GM23338 (cell line): ENCODE results near the gene OPN4. TPM values are rescaled to one million over a fixed set of nuclear protein-coding genes. Genes with fewer than 3 reads are reported as not detected.

ENCODE experiments used
- ATAC-seq: fragments of 200-7000 bp; cut with Tn5 transposase; 3 replicates; pipeline ENCODE4 v1.9.1; 2020
- DNase-seq: peaks from one replicate; pipeline ENCODE4 v3.0.0-alpha.2; 2015; ENCODE audit warnings: low spot score
- H2AFZ ChIP-seq: fragments of 200-600 bp; sonication (generic); 2 replicates; pipeline ENCODE4 v1.8.0; 2016; ENCODE audit warnings: antibody characterized with exemption, mild to moderate bottlenecking, moderate library complexity
- H3F3A ChIP-seq: fragments of 200-600 bp; sonication (generic); replicated peaks from 2 replicates; pipeline ENCODE4 v1.8.0; 2017; ENCODE audit warnings: antibody characterized with exemption, mixed run types, low read depth
- H3K27ac ChIP-seq: fragments of 200-600 bp; sonication (generic); 2 replicates; pipeline ENCODE4 v1.6.1; 2016; ENCODE audit warnings: low read depth
- H3K27me3 ChIP-seq: fragments of 200-600 bp; sonication (generic); 2 replicates; pipeline ENCODE4 v1.8.0; 2016; ENCODE audit warnings: mild to moderate bottlenecking, mixed run types, moderate library complexity; ENCODE audit not compliant: insufficient read depth
- H3K36me3 ChIP-seq: fragments of 200-600 bp; sonication (generic); 2 replicates; pipeline ENCODE4 v1.8.0; 2016; ENCODE audit warnings: mild to moderate bottlenecking; ENCODE audit not compliant: insufficient read depth
- H3K4me1 ChIP-seq: fragments of 200-600 bp; sonication (generic); 2 replicates; pipeline ENCODE4 v1.8.0; 2016; ENCODE audit warnings: mild to moderate bottlenecking, moderate library complexity; ENCODE audit not compliant: insufficient read depth
- H3K4me2 ChIP-seq: fragments of 200-600 bp; sonication (generic); 2 replicates; pipeline ENCODE4 v1.7.1; 2017; ENCODE audit warnings: mixed run types
- H3K4me3 ChIP-seq: fragments of 200-600 bp; sonication (generic); 2 replicates; pipeline ENCODE4 v1.6.1; 2016; ENCODE audit warnings: mixed run types
- H3K79me2 ChIP-seq: fragments of 200-600 bp; sonication (generic); replicated peaks from 2 replicates; pipeline ENCODE4 v1.8.0; 2017; ENCODE audit warnings: mild to moderate bottlenecking; ENCODE audit not compliant: insufficient read depth
- H3K9me2 ChIP-seq: fragments of 200-600 bp; sonication (generic); 2 replicates; pipeline ENCODE4 v1.8.0; 2017; ENCODE audit not compliant: insufficient read depth
- H4K20me1 ChIP-seq: fragments of 200-600 bp; sonication (generic); replicated peaks from 2 replicates; pipeline ENCODE4 v1.8.0; 2017; ENCODE audit warnings: mild to moderate bottlenecking; ENCODE audit not compliant: insufficient read depth
- H3K27ac Mint-ChIP-seq: 2 replicates; pipeline ENCODE4 v1.8.0; 2020; ENCODE audit warnings: inconsistent platforms, mild to moderate bottlenecking, moderate library complexity, mixed read lengths
- H3K27me3 Mint-ChIP-seq: 3 replicates; pipeline ENCODE4 v1.8.0; 2022; ENCODE audit warnings: low read depth, mild to moderate bottlenecking, moderate library complexity, mixed read lengths, inconsistent platforms; ENCODE audit not compliant: insufficient read depth, poor library complexity
- H3K36me3 Mint-ChIP-seq: 3 replicates; pipeline ENCODE4 v1.8.0; 2021; ENCODE audit warnings: low read depth, mild to moderate bottlenecking, inconsistent platforms, moderate library complexity, mixed read lengths
- H3K4me1 Mint-ChIP-seq: 3 replicates; pipeline ENCODE4 v1.8.0; 2020; ENCODE audit warnings: mild to moderate bottlenecking, inconsistent platforms, mixed read lengths
- H3K4me3 Mint-ChIP-seq: 3 replicates; pipeline ENCODE4 v1.8.0; 2021; ENCODE audit warnings: moderate library complexity, mild to moderate bottlenecking, inconsistent platforms, mixed read lengths
- H3K9me3 Mint-ChIP-seq: 3 replicates; pipeline ENCODE4 v1.8.0; 2020; ENCODE audit warnings: moderate library complexity, mild to moderate bottlenecking, inconsistent platforms, mixed read lengths
- CREB1 ChIP-seq: fragments of 250-450 bp; sonication (Bioruptor Pico); IDR thresholded peaks from 2 replicates; pipeline ENCODE4 v1.5.0; 2020; ENCODE audit warnings: low read depth, mild to moderate bottlenecking, moderate library complexity
- EZH2phosphoT487 ChIP-seq: fragments of 200-600 bp; sonication (generic); IDR thresholded peaks from one replicate; pipeline ENCODE4 v1.8.1; 2018; ENCODE audit warnings: antibody characterized with exemption; ENCODE audit not compliant: unreplicated experiment
- JUNB ChIP-seq: IDR thresholded peaks from one replicate; pipeline ENCODE4 v1.6.1; 2016; ENCODE audit warnings: antibody characterized with exemption; ENCODE audit not compliant: unreplicated experiment
- NANOG ChIP-seq: IDR thresholded peaks from 2 replicates; pipeline ENCODE4 v1.6.1; 2016; ENCODE audit warnings: antibody characterized with exemption, borderline replicate concordance
- POLR2AphosphoS5 ChIP-seq: IDR thresholded peaks from 2 replicates; pipeline ENCODE4 v1.6.1; 2016; ENCODE audit warnings: antibody characterized with exemption, low read depth
- STAT1 ChIP-seq: IDR thresholded peaks from one replicate; pipeline ENCODE4 v1.6.1; 2016; ENCODE audit warnings: antibody characterized with exemption; ENCODE audit not compliant: unreplicated experiment
- ZNF114 ChIP-seq: fragments of 250-450 bp; sonication (Bioruptor Pico); IDR thresholded peaks from 2 replicates; pipeline ENCODE4 v1.5.0; 2020; ENCODE audit warnings: mild to moderate bottlenecking, moderate library complexity
- ZNF331 ChIP-seq: fragments of 250-450 bp; sonication (Bioruptor Pico); IDR thresholded peaks from 2 replicates; pipeline ENCODE4 v1.5.0; 2020; ENCODE audit warnings: low read depth, mild to moderate bottlenecking, moderate library complexity
- polyA plus RNA-seq: library from polyadenylated mRNA; unstranded; fragments of >200 nt; fragmentation: Nextera tagmentation; extraction: Ambion mirVana; gene quantifications from 2 replicates; pipeline ENCODE4 v1.2.1, GENCODE V29; 2016
- total RNA-seq: library from RNA; depleted of rRNA; stranded (reverse); fragments of >200 nt; shearing (Covaris generic); gene quantifications from 2 replicates; pipeline ENCODE4 v1.2.3, GENCODE V29; 2014
- TF ChIP-seq, protein P1 (sequence below): IDR thresholded peaks from 2 replicates; pipeline ENCODE4 v1.6.1; 2016; ENCODE audit warnings: antibody characterized with exemption
- TF ChIP-seq, protein P2 (sequence below), 2 experiments: fragments of 200-600 bp in 1 of 2; sonication (generic) in 1 of 2; conservative IDR thresholded peaks; 2 replicates each; pipeline versions ENCODE4 v1.5.1 to v1.6.1; 2016 to 2017; ENCODE audit warnings: antibody characterized with exemption in 2 of 2, low read depth in 2 of 2, mild to moderate bottlenecking in 2 of 2, moderate library complexity in 1 of 2
- TF ChIP-seq, protein P3 (sequence below): IDR thresholded peaks from one replicate; pipeline ENCODE4 v1.6.1; 2018; ENCODE audit warnings: antibody characterized with exemption; ENCODE audit not compliant: unreplicated experiment
- TF ChIP-seq, protein P4 (sequence below): fragments of 250-450 bp; sonication (Bioruptor Pico); IDR thresholded peaks from 2 replicates; pipeline ENCODE4 v1.5.0; 2020; ENCODE audit warnings: mild to moderate bottlenecking, moderate library complexity

The OPN4 gene
- total and polyA plus RNA-seq, 2 experiments from 2014 or later = not detected

DNA sequence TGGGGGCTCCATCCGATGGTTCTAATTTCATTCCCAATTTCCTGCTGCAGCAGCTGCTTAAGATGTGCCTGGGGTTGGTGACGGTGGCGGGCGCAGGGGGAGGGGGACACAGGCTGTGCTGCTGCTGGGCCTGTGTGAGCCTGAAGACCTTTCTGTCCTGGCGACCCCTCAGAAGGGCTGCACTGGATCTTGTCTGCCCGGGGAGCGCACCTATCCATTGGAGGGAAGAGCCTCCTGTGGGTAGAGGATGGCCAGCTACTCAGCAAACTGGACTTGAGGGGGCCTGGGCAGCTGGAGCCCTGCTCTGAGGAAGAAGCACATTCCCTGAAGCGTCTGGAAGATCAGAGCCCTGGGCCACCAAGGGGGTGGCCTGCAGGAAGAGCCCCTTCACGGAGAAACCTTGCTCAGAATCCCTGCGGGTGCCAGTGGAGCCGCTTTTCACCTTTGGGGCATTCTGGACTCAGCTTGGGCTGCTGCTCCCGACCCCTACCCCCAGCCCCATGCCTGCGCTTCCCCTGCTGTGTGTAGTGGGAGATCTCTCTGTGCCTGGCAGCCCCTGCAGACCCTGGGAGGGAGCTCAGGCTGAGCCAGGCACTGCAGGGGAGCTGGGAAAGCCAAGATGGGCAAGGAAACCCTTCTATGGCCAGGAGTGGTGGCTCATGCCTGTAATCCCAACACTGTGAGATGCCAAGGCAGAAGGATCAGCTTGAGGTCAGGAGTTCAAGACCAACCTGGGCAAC lies 31.7 kb downstream of the OPN4 start (continued):
- TF ChIP-seq CREB1 = no peak
- no peak for TF ChIP-seq POLR2AphosphoS5
- TF ChIP-seq, protein P1, sequence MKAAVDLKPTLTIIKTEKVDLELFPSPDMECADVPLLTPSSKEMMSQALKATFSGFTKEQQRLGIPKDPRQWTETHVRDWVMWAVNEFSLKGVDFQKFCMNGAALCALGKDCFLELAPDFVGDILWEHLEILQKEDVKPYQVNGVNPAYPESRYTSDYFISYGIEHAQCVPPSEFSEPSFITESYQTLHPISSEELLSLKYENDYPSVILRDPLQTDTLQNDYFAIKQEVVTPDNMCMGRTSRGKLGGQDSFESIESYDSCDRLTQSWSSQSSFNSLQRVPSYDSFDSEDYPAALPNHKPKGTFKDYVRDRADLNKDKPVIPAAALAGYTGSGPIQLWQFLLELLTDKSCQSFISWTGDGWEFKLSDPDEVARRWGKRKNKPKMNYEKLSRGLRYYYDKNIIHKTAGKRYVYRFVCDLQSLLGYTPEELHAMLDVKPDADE = no peak
- TF ChIP-seq, protein P2, sequence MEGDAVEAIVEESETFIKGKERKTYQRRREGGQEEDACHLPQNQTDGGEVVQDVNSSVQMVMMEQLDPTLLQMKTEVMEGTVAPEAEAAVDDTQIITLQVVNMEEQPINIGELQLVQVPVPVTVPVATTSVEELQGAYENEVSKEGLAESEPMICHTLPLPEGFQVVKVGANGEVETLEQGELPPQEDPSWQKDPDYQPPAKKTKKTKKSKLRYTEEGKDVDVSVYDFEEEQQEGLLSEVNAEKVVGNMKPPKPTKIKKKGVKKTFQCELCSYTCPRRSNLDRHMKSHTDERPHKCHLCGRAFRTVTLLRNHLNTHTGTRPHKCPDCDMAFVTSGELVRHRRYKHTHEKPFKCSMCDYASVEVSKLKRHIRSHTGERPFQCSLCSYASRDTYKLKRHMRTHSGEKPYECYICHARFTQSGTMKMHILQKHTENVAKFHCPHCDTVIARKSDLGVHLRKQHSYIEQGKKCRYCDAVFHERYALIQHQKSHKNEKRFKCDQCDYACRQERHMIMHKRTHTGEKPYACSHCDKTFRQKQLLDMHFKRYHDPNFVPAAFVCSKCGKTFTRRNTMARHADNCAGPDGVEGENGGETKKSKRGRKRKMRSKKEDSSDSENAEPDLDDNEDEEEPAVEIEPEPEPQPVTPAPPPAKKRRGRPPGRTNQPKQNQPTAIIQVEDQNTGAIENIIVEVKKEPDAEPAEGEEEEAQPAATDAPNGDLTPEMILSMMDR (conservative IDR thresholded peaks at IDR 0.05; ENCODE audit: low read depth in 2 of 2) = no peak
- no peak for TF ChIP-seq NANOG
- TF ChIP-seq ZNF114 (CRISPR knock-in tag) = no peak
- no peak for TF ChIP-seq ZNF331 (CRISPR knock-in tag)
- TF ChIP-seq STAT1 = no peak
- no peak for TF ChIP-seq EZH2phosphoT487
- TF ChIP-seq, protein P3, sequence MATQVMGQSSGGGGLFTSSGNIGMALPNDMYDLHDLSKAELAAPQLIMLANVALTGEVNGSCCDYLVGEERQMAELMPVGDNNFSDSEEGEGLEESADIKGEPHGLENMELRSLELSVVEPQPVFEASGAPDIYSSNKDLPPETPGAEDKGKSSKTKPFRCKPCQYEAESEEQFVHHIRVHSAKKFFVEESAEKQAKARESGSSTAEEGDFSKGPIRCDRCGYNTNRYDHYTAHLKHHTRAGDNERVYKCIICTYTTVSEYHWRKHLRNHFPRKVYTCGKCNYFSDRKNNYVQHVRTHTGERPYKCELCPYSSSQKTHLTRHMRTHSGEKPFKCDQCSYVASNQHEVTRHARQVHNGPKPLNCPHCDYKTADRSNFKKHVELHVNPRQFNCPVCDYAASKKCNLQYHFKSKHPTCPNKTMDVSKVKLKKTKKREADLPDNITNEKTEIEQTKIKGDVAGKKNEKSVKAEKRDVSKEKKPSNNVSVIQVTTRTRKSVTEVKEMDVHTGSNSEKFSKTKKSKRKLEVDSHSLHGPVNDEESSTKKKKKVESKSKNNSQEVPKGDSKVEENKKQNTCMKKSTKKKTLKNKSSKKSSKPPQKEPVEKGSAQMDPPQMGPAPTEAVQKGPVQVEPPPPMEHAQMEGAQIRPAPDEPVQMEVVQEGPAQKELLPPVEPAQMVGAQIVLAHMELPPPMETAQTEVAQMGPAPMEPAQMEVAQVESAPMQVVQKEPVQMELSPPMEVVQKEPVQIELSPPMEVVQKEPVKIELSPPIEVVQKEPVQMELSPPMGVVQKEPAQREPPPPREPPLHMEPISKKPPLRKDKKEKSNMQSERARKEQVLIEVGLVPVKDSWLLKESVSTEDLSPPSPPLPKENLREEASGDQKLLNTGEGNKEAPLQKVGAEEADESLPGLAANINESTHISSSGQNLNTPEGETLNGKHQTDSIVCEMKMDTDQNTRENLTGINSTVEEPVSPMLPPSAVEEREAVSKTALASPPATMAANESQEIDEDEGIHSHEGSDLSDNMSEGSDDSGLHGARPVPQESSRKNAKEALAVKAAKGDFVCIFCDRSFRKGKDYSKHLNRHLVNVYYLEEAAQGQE = no peak

DNA sequence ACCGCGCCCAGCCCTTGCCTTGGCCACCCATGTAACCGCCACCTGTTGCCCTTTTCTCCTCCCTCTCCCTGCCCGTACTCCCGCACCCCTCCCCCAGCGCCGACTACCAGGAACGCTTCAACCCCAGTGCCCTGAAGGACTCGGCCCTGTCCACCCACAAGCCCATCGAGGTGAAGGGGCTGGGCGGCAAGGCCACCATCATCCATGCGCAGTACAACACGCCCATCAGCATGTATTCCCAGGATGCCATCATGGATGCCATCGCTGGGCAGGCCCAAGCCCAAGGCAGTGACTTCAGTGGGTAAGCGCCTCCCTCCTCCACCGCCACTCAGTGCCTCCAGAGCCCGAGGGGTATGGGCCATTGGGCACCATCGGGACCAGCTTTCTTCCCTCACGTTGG lies 32.6 kb downstream of the OPN4 start:
- Histone ChIP-seq H3K36me3 (no peaks in the 10 kb centered on the region), H3K27ac (no peak overlapping the region), H3K4me1 (peaks cover 6% of the 10 kb centered on the region; the same call in 1 of the 2 replicates), H3K79me2 (no peaks in the 10 kb centered on the region), H3K4me3 (no peak overlapping the region), H2AFZ (no peak overlapping the region), H3F3A (no peaks in the 10 kb centered on the region), H3K27me3 (no peaks in the 10 kb centered on the region), H4K20me1 (no peaks in the 10 kb centered on the region), H3K4me2 (no peak overlapping the region), H3K9me2 (no peaks in the 10 kb centered on the region)
- no peak overlapping the region for H3K4me3 Mint-ChIP-seq
- H3K27me3 Mint-ChIP-seq = peaks cover 11% of the 10 kb centered on the region
- no peak for DNase-seq
- no peak for ATAC-seq
- no peaks in the 10 kb centered on the region for H3K9me3 Mint-ChIP-seq
- H3K36me3 Mint-ChIP-seq = no peaks in the 10 kb centered on the region
- no peak overlapping the region for H3K27ac Mint-ChIP-seq
- H3K4me1 Mint-ChIP-seq = peaks cover 38% of the 10 kb centered on the region
- TF ChIP-seq JUNB (no peak), NANOG (no peak), ZNF114 (CRISPR knock-in tag) (no peak)
- TF ChIP-seq, protein P4, sequence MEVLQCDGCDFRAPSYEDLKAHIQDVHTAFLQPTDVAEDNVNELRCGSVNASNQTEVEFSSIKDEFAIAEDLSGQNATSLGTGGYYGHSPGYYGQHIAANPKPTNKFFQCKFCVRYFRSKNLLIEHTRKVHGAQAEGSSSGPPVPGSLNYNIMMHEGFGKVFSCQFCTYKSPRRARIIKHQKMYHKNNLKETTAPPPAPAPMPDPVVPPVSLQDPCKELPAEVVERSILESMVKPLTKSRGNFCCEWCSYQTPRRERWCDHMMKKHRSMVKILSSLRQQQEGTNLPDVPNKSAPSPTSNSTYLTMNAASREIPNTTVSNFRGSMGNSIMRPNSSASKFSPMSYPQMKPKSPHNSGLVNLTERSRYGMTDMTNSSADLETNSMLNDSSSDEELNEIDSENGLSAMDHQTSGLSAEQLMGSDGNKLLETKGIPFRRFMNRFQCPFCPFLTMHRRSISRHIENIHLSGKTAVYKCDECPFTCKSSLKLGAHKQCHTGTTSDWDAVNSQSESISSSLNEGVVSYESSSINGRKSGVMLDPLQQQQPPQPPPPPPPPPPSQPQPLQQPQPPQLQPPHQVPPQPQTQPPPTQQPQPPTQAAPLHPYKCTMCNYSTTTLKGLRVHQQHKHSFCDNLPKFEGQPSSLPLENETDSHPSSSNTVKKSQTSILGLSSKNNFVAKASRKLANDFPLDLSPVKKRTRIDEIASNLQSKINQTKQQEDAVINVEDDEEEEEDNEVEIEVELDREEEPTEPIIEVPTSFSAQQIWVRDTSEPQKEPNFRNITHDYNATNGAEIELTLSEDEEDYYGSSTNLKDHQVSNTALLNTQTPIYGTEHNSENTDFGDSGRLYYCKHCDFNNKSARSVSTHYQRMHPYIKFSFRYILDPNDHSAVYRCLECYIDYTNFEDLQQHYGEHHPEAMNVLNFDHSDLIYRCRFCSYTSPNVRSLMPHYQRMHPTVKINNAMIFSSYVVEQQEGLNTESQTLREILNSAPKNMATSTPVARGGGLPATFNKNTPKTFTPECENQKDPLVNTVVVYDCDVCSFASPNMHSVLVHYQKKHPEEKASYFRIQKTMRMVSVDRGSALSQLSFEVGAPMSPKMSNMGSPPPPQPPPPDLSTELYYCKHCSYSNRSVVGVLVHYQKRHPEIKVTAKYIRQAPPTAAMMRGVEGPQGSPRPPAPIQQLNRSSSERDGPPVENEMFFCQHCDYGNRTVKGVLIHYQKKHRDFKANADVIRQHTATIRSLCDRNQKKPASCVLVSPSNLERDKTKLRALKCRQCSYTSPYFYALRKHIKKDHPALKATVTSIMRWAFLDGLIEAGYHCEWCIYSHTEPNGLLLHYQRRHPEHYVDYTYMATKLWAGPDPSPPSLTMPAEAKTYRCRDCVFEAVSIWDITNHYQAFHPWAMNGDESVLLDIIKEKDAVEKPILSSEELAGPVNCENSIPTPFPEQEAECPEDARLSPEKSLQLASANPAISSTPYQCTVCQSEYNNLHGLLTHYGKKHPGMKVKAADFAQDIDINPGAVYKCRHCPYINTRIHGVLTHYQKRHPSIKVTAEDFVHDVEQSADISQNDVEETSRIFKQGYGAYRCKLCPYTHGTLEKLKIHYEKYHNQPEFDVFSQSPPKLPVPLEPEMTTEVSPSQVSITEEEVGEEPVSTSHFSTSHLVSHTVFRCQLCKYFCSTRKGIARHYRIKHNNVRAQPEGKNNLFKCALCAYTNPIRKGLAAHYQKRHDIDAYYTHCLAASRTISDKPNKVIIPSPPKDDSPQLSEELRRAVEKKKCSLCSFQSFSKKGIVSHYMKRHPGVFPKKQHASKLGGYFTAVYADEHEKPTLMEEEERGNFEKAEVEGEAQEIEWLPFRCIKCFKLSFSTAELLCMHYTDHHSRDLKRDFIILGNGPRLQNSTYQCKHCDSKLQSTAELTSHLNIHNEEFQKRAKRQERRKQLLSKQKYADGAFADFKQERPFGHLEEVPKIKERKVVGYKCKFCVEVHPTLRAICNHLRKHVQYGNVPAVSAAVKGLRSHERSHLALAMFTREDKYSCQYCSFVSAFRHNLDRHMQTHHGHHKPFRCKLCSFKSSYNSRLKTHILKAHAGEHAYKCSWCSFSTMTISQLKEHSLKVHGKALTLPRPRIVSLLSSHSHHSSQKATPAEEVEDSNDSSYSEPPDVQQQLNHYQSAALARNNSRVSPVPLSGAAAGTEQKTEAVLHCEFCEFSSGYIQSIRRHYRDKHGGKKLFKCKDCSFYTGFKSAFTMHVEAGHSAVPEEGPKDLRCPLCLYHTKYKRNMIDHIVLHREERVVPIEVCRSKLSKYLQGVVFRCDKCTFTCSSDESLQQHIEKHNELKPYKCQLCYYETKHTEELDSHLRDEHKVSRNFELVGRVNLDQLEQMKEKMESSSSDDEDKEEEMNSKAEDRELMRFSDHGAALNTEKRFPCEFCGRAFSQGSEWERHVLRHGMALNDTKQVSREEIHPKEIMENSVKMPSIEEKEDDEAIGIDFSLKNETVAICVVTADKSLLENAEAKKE (CRISPR knock-in tag) = no peak
